Measurements from ENCODE around the gene NDOR1. TPM values are rescaled to one million over a fixed set of nuclear protein-coding genes. Genes with fewer than 3 reads are reported as not detected.

The NDOR1 gene
- total and polyA plus RNA-seq, 4 donors = 4.5 to 22.0 (median 12.0) TPM

GRCh38 chr9:137227054-137227852 is 21.8 kb downstream of the NDOR1 start, which contains the start of gene RNF224:
RNF224 (plus strand) TSS chr9:137227502; CDS start chr9:137228336, 834 bp downstream.
- no peaks in the 10 kb centered on the region for H3K36me3 ChIP-seq (ENCODE audit: control insufficient read depth in 4 of 4, insufficient read depth in 4 of 4, low read length in 4 of 4)
- H3K4me1 ChIP-seq (ENCODE audit: control insufficient read depth in 5 of 5, insufficient read depth in 5 of 5, low read length in 5 of 5) = peaks cover 0 to 11% (median 9%) of the 10 kb centered on the region in 5 donors
- peaks cover 0 to 6% (median 0%) of the 10 kb centered on the region in 3 donors for H3K27me3 ChIP-seq (ENCODE audit: control insufficient read depth in 3 of 3, insufficient read depth in 3 of 3, low read length in 2 of 3)
- no peak within 1 kb of the TSS for H3K4me3 ChIP-seq
- peak; percentile 74 to 79 (median 74) for DNase-seq
- TF ChIP-seq CTCF (IDR thresholded peaks at IDR 0.05; ENCODE audit: control extremely low read depth, extremely low read depth) = peak; percentile 93
- H3K9me3 ChIP-seq (ENCODE audit: control insufficient read depth in 4 of 4, insufficient read depth in 3 of 4, low read length in 3 of 4) = peaks cover 0 to 3% (median 0%) of the 10 kb centered on the region in 4 donors
- WGBS, 2 donors = 30 to 41% methylated on average over 25 of the region's 25 CpGs
- H3K9ac ChIP-seq (ENCODE audit: insufficient read depth in 1 of 2, low read length in 2 of 2) = no peak within 1 kb of the TSS
- H3K27ac ChIP-seq (ENCODE audit: low read depth in 1 of 2, low read length in 1 of 2) = peak within 1 kb of the TSS in 1 of 2 donors; percentile 89
- ATAC-seq (ENCODE audit: insufficient read depth, low FRiP score) = no peak

GRCh38 chr9:137227853-137228505 is 22.5 kb downstream of the NDOR1 start:
- no peak for DNase-seq
- Histone ChIP-seq H3K9ac (ENCODE audit: insufficient read depth in 1 of 2, low read length in 2 of 2) (no peak overlapping the region), H3K4me1 (ENCODE audit: control insufficient read depth in 5 of 5, insufficient read depth in 5 of 5, low read length in 5 of 5) (peaks cover 0 to 9% (median 5%) of the 10 kb centered on the region in 5 donors), H3K4me3 (no peak overlapping the region), H3K27ac (ENCODE audit: low read depth in 1 of 2, low read length in 1 of 2) (no peak overlapping the region), H3K9me3 (ENCODE audit: control insufficient read depth in 4 of 4, insufficient read depth in 3 of 4, low read length in 3 of 4) (peaks cover 0 to 3% (median 0%) of the 10 kb centered on the region in 4 donors), H3K36me3 (ENCODE audit: control insufficient read depth in 4 of 4, insufficient read depth in 4 of 4, low read length in 4 of 4) (no peaks in the 10 kb centered on the region), H3K27me3 (ENCODE audit: control insufficient read depth in 3 of 3, insufficient read depth in 3 of 3, low read length in 2 of 3) (peaks cover 0 to 6% (median 0%) of the 10 kb centered on the region in 3 donors)
- no peak for TF ChIP-seq CTCF (IDR thresholded peaks at IDR 0.05; ENCODE audit: control extremely low read depth, extremely low read depth)
- no peak for ATAC-seq (ENCODE audit: insufficient read depth, low FRiP score)
- WGBS, 2 donors = 35 to 45% methylated on average over 16 to 18 of the region's 18 CpGs

- 61 to 78% methylated on average over 24 to 29 of the region's 29 CpGs for WGBS, 2 donors
- TF ChIP-seq CTCF (IDR thresholded peaks at IDR 0.05; ENCODE audit: control extremely low read depth, extremely low read depth) = no peak
- no peak for DNase-seq
Observed at GRCh38 chr9:137228506-137228967, 23.0 kb downstream of the NDOR1 start.

More at GRCh38 chr9:137228506-137228967, 23.0 kb downstream of the NDOR1 start:
- H3K4me3 ChIP-seq = no peak overlapping the region
- H3K9ac ChIP-seq (ENCODE audit: insufficient read depth in 1 of 2, low read length in 2 of 2) = no peak overlapping the region
- ATAC-seq (ENCODE audit: insufficient read depth, low FRiP score) = no peak
- H3K4me1 ChIP-seq (ENCODE audit: control insufficient read depth in 5 of 5, insufficient read depth in 5 of 5, low read length in 5 of 5) = peaks cover 0 to 9% (median 4%) of the 10 kb centered on the region in 5 donors
- peaks cover 0 to 3% (median 0%) of the 10 kb centered on the region in 4 donors for H3K9me3 ChIP-seq (ENCODE audit: control insufficient read depth in 4 of 4, insufficient read depth in 3 of 4, low read length in 3 of 4)
- H3K27me3 ChIP-seq (ENCODE audit: control insufficient read depth in 3 of 3, insufficient read depth in 3 of 3, low read length in 2 of 3) = peaks cover 0 to 6% (median 0%) of the 10 kb centered on the region in 3 donors
- no peak overlapping the region for H3K27ac ChIP-seq (ENCODE audit: low read depth in 1 of 2, low read length in 1 of 2)
- H3K36me3 ChIP-seq (ENCODE audit: control insufficient read depth in 4 of 4, insufficient read depth in 4 of 4, low read length in 4 of 4) = no peaks in the 10 kb centered on the region
